GM19468 (cell line): ENCODE measurements around the gene TNXB.
"Not testable (repeated sequence)": the region's sequence is repeated elsewhere in the genome, so short reads cannot be mapped to it uniquely, and the experiment has no call there.

Experiments used
- ATAC-seq: cut with Tn5 transposase; IDR thresholded peaks from one replicate; pipeline ENCODE4 v1.9.1; 2021; ENCODE audit warnings: mild to moderate bottlenecking, moderate library complexity, moderate number of reproducible peaks; ENCODE audit not compliant: unreplicated experiment; ENCODE audit errors: extremely low read depth

TNXB gene

DNA sequence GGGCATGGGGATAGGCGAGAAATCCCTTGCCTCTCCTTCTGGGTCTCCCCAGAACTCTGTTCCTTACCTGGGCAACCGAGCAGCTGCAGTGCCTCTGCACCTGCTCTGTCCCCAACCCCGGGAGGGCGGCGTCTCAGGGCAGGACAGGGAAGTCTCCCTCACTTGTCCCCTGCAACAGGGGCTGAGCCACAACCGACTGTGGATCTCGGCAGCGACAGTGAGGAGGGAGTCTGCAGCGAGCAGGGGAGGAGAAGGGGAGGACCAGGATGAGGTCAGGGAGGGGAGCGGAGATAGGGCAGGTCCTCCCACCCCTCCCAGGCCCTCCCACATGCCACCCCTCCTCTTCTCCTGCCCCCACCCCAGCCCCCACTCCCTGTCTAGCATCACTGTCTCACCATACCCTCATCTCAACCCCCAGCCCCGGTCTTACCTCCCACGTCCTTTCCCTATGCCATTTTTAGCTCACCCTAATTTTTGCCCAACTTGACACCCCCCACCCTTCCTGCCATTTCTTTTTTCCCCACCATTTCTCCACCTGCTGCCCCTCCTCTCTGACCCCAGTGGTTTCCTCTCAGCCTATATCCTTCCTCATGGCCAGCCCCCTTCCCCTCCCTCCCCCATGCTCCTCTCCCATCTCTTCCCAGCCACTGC lies at the start of gene TNXB:
TSS of gene TNXB (minus strand) at position 225 of the 651 bp plus-strand sequence. CDS start 11,140 bp downstream, outside the sequence.
- ATAC-seq = no peak

- ATAC-seq = no peak
Measured at GRCh38 chr6:32158052-32158451, 48.9 kb upstream of the TNXB start.

DNA sequence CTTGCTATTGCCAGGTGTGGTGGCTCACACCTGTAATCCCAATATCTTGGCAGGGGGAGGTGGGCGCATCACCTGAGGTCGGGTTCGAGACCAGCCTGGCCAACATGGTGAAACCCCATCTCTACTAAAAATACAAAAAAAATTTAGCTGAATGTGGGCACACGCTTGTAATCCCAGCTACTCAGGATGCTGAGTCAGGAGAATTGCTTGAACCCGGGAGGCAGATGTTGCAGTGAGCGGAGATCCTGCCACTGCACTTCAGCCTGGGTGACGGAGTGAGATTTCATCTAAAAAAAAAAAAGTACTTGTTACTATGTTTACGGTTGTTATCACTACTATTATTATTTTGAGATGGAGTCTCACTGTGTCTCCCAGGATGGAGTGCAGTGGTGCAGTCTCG lies 47.8 kb upstream of the TNXB start:
- ATAC-seq = no peak

- ATAC-seq = no peak
Measured at GRCh38 chr6:32154514-32155161, 45.5 kb upstream of the TNXB start.

DNA sequence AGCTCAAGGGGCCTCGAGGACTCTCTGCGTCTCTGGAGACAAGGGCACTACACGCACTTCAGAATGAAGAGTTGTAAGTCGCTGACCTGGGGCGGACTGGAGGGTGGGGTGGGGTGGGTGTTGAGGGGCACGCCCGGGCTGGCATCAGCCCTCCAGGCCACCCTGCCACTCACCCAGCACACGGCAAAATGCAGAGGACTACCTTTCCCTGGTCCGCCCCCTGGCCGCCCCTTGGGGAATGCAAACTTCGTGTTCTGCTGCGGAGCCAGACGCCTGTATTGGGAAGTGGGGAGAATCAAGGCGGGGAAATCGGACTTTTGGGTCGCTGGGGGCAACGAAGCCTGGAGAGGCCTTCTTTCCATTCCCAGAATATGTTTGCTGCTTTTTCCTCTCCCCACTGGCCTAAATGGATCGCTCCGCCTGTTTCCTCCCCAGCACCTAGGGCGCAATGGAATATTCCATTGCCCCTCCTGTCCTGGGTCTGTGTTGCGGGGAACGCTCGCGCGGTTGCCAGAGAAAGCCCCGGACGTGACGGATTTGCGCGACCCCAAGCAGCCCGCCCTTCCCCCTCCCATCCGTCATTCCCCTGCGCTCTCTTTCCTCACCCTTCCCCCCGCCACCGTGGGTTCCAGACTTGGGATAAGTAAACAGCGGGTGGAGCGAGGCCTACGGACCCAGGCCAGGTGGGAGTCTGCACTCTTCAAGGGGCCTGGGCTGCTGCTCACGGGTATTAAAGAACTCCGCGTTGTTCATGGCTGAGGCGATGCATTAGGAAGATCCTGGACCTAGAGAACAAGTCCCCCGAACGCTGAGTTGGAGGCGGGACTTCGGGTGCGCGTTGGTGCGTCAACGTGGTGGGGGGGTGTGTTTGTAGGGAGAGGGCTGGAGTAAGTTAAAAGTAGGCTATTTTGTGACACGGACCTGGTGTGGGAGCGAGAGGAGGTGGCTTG lies 44.7 kb upstream of the TNXB start, which contains the start of gene PPT2:
TSS of gene PPT2 (plus strand) at position 578 of the 950 bp plus-strand sequence. CDS start 454 bp downstream, outside the sequence.
- ATAC-seq = no peak

GRCh38 chr6:32152769-32153563 lies 43.8 kb upstream of the TNXB start:
- no peak for ATAC-seq

DNA sequence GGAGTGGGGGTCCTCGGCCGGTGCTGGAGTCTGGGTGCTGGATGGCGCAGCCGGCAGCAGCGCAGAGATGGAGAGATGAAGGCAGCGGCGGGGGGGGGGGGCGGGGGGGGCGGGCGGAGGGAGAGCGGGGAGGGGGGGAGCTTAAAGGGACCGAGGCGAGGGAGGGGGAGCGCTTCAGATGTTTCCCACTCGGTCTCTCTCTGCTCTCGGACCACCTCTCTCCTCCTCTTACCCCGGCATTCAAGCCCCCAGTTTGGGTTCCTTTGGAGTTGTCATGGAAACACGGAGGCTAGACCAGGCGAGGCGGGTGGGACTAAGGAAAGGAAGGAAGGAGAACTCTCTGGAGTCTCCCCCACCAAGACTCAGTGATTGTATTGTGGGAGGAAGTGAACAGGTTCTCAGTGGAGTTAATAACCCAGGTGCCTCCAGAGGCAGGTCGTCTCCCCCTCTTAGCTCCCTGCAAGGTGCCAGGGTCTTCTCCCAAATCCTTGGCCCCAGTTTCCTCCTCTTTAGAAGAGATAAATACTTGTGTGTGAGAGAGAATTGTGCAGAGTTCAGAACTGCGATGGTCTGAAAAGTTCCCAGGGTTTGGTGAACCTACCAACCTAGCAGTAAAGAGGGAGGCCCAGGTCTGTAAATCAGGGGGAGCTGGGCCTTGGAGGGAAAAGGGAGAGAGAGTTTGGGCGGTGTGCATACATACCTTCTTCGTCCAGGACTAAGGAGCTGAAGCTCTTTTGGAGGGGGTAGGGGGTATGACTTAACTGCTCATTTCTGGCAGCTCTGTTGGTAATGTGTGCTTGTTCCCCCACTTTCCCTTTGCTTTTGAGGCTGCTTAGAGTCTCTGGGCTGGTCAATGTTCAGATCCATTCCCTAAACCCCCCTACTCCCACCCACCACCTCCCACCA lies 43.0 kb upstream of the TNXB start, which contains the start of gene PRRT1:
TSS of gene PRRT1 (minus strand) at position 77 of the 906 bp plus-strand sequence. CDS start 112 bp downstream, outside the sequence.
- ATAC-seq = no peak

DNA sequence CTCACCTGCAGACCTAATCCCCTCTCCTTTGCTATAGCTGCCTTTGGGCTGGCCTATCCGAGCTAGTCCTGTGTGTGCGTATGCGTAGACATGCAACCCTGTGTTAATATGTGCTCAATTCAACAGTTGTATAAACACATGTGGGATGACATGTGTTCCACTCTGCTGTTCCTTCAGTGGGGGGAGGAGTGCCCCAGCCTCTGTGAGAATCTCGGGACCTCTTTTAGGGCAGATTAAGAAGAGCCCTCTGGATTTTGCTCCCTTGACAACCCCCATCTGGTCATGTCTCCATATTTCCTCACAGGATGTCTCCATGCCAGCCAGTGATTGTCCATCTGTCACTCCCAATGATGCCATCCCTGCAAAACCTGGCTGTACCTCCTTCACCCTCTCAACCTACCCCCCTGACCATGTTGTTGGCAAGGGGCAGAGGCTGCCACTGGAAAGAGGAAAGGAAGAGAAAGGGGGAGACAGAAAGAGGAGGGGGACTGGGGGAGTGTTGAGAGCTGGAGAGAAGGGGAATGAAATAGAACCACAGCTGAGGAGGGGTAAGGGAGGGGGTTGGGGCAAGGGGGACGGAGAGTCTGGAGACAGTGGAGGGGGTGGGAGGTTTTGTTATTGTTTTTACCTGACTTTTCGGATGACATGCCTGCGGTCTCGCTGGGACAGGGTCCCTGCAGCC lies 42.2 kb upstream of the TNXB start:
- ATAC-seq = no peak

DNA sequence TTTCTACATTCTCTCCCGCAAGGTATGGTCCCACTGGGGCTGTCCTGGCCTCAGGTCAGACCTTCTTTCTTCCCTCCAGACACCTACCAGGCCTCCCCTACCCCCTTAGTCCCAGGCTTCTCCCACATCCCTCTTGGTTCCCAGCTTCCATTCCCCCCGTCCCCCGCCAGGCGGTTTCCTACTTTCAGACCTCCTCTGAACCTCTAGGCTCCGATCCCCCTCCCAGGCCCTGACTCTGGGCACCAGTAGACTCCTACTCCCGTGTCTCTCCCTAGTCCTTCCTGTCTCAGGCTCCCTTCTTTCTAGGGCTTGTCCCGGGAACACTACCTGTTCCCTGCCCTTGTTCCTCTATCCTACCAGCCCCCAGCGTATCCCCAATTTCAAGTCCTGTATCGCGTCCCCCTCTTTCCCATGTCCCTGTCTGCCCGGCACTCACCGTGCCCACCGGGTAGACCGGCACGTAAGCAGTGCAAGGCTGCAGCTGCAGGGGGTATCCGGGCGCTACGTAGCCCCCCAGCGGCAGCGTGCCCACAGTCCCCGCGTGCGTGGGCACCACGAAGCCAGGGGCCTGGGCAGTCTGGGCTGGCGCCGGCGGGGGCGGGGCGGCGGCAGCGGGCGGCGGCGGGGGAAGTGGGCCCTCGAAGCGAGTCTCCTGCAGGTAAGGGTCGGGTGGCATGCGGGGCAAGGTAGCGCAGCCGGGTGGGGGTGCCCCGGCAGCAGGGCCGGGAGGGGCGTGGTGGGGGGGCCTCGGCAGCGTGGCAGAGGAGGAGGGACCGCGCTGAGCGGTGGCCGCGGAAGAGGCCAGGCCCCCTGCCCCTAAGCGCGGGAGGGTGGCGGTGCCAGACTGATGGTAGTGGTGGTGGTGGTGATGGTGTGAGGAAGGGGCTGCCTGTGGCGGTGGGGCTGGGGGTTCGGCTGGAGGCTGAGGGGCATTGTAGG lies 41.1 kb upstream of the TNXB start:
- ATAC-seq = no peak

- ATAC-seq = no peak
Measured at GRCh38 chr6:32149092-32149755, 40.1 kb upstream of the TNXB start.

DNA sequence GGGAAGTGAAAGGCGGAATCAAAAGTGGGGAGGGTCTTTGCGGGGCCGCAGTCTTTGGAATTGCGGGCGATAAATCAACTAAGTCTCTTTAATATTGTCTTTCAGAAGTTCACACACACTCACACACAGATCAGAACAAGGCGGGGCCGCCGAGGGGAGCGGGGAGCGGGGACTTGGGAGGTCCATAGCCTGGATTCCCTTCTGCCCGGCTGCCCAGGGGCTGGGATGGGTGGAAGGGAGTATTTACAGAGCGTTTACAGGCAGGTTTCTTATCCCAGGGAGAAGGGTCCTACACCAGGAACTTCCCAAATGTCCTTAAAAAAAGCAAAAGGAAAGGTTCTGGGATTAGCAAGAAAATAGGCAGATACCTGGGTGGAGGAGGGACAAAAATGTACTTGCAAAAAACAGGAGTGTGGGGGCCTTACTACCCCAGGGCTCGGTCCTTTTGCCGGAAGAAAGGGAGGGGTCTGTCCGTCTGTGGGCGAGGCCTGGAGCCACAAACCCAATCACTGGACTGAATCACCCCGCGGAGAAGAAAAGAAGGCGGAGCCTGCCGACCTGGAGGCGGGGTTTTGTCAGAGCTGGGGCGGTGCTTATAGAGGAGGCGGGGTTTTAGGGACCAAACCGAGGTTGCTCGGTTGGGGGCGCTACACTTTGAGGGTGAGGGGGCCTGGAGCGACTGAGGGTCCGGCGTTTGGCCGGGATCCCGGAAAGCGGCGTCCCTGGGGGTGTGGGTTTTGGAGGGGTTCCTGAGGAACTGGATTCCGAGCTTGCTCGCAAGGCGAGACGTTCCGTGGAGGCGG lies 39.4 kb upstream of the TNXB start:
- ATAC-seq = no peak

DNA sequence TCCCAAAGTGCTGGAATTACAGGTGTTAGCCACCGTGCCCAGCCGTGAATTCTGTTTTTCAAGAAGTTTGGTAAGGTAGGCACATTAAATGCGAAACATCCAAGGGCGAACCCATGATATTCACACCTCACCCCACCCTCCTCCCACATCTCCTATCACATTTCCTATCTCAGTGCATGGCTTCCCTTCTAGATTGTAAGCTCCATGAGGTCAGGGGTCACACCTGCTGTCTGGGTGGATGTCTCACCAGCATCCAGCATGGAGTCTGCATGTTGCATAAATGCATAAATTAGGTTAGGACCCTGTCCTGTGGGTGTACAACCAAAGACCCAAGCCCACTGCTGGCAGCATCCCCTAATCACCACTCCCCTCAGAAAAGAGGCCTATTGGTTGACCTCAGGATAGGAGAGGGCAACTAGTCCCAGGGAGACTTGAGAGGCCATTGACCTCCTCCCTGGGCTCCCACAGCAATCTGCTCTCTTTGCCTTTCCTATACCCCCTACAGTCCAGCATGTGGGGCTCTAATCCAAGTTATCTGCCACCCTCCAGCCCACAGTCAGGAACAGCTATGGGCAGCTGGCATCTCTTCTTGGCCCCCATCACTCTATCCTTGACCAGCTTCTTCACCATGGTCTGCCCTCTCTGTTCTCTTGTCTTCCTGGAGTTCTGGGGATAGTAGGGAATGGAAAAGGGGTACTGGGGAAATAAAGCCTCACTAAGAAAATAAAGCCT lies 38.4 kb upstream of the TNXB start:
- ATAC-seq = no peak

GRCh38 chr6:32146687-32147086 lies 37.5 kb upstream of the TNXB start:
- ATAC-seq = no peak

GRCh38 chr6:32146287-32146686 lies 37.1 kb upstream of the TNXB start:
- no peak for ATAC-seq

DNA sequence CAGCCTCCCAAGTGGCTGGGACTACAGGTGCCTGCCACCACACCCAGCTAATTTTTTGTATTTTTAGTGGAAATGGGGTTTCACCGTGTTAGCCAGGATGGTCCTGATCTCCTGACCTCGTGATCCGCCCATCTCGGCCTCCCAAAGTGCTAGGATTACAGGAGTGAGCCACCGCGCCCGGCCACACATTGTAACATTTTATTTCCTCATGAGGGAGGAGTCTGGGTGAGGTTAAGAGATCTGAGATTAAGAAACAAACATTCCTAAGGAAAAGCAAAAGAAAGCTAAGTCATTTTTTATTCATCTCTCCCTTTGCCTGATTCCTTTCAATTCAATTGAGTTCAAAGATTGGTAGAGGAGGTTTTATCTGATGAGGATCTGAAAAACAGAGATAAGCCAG lies 35.1 kb upstream of the TNXB start:
- not testable (repeated sequence) for ATAC-seq
